Gastrocnemius medialis (tissue), 4 donors: ENCODE data around the gene PPP6C. TPM values are rescaled to one million over a fixed set of nuclear protein-coding genes. Genes with fewer than 3 reads are reported as not detected.

Source experiments
- ATAC-seq, 2 donors: fragments of 150-250 bp; one replicate each; pipeline ENCODE4 v1.9.1; 2016
- DNase-seq, 2 donors: peaks; one replicate each; pipeline ENCODE4 v3.0.0-alpha.2; 2019
- H3K27ac ChIP-seq, 4 donors: fragments of 200-600 bp; sonication (generic); 1 replicate in 1 of 4; 2 replicates in 3 of 4; pipeline ENCODE4 v1.5.1; 2016 to 2018; ENCODE audit warnings: mild to moderate bottlenecking in 2 of 4, moderate library complexity in 1 of 4
- H3K27me3 ChIP-seq, 3 donors: fragments of 200-600 bp; sonication (generic) in 2 of 3; 1 replicate in 1 of 3; 2 replicates in 2 of 3; pipeline versions ENCODE4 v1.5.1 to v1.6.0; 2016 to 2019; ENCODE audit warnings: mild to moderate bottlenecking in 1 of 3, moderate library complexity in 1 of 3
- H3K36me3 ChIP-seq, 2 donors: fragments of 200-600 bp; sonication (generic) in 1 of 2; one replicate each; pipeline ENCODE4 v1.5.1; 2017 to 2018
- H3K4me1 ChIP-seq, 2 donors: fragments of 200-600 bp; sonication (generic) in 1 of 2; one replicate each; pipeline ENCODE4 v1.5.1; 2016 to 2017; ENCODE audit warnings: mild to moderate bottlenecking in 2 of 2
- H3K4me3 ChIP-seq, 4 donors: fragments of 200-600 bp; sonication (generic) in 3 of 4; 1 replicate in 1 of 4; 2 replicates in 3 of 4; pipeline ENCODE4 v1.5.1; 2016 to 2019; ENCODE audit warnings: mild to moderate bottlenecking in 2 of 4
- H3K9me3 ChIP-seq, 3 donors: fragments of 200-600 bp; sonication (generic) in 2 of 3; 1 replicate in 1 of 3; 2 replicates in 2 of 3; pipeline ENCODE4 v1.5.1; 2016 to 2019
- POLR2A ChIP-seq, 2 donors: fragments of 450-650 bp; IDR thresholded peaks; one replicate each; pipeline ENCODE4 v1.6.1; 2017; ENCODE audit warnings: antibody characterized with exemption in 2 of 2, mild to moderate bottlenecking in 2 of 2, moderate library complexity in 2 of 2
- in situ Hi-C, 4 donors: fragments of 200-750 bp; cut with MboI; loops; one replicate each; pipeline versions ENCODE4 v1.15.0 to v1.8.0; 2017; ENCODE audit warnings: low sequenced_read_pairs in 4 of 4
- intact Hi-C: fragments of 100-400 bp; cut with DNase I; formaldehyde crosslinking; loops from one replicate; pipeline ENCODE4 v1.15.1; 2023; ENCODE audit warnings: low total_unique reads
- total RNA-seq, 4 donors: library from RNA; depleted of rRNA; stranded (reverse); fragments of >200 nt; gene quantifications; one replicate each; pipeline versions ENCODE4 v1.1.0 to v1.2.3, GENCODE V29; 2016
- TF ChIP-seq, protein P1 (sequence below), 5 experiments: fragments of 450-650 bp in 3 of 5; fragments of 200-600 bp in 2 of 5; sonication (generic) in 2 of 5; IDR thresholded peaks in 4 of 5; conservative IDR thresholded peaks in 1 of 5; 1 replicate in 4 of 5; 2 replicates in 1 of 5; pipeline ENCODE4 v1.5.1; 2016 to 2019; ENCODE audit warnings: antibody characterized with exemption in 5 of 5, mild to moderate bottlenecking in 3 of 5, moderate library complexity in 3 of 5

Gene PPP6C
- total RNA-seq, 4 donors from 2014 or later = 49.4 to 80.6 (median 73.6) TPM

DNA sequence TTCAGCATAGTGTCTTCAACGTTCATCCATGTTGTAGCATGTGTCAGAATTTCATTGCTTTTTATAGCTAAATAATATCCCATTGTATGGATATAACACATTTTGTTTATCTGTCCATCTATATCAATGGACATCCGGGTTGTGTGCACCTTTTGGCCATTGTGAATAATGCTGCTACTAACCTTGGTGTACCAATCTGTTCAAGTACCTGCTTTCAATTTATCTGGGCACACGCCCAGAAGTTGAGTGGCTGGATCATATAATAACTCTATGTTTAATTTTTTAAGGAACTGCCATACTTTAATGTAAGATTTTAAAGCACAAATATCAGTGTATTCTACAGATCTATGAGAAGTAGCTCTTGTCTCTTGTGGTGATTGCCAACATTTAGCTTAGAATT is 89.8 kb downstream of the PPP6C start:
- Histone ChIP-seq H3K9me3 (no peaks in the 10 kb centered on the region), H3K4me1 (peaks cover 41 to 54% of the 10 kb centered on the region in 2 donors), H3K27me3 (no peaks in the 10 kb centered on the region), H3K36me3 (no peaks in the 10 kb centered on the region), H3K4me3 (no peak overlapping the region), H3K27ac (peak overlapping the region in 1 of 4 donors; percentile 5)
- in situ Hi-C loops (no loop called here), intact Hi-C loops (no loop called here)
- ATAC-seq (no peak), DNase-seq (no peak)
- TF ChIP-seq, protein P1, sequence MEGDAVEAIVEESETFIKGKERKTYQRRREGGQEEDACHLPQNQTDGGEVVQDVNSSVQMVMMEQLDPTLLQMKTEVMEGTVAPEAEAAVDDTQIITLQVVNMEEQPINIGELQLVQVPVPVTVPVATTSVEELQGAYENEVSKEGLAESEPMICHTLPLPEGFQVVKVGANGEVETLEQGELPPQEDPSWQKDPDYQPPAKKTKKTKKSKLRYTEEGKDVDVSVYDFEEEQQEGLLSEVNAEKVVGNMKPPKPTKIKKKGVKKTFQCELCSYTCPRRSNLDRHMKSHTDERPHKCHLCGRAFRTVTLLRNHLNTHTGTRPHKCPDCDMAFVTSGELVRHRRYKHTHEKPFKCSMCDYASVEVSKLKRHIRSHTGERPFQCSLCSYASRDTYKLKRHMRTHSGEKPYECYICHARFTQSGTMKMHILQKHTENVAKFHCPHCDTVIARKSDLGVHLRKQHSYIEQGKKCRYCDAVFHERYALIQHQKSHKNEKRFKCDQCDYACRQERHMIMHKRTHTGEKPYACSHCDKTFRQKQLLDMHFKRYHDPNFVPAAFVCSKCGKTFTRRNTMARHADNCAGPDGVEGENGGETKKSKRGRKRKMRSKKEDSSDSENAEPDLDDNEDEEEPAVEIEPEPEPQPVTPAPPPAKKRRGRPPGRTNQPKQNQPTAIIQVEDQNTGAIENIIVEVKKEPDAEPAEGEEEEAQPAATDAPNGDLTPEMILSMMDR (IDR thresholded peaks at IDR 0.05 in 4 of 5, conservative IDR thresholded peaks at IDR 0.05 in 1 of 5) = no peak
- TF ChIP-seq POLR2A (IDR thresholded peaks at IDR 0.05) = no peak

Other genes with a start within 250 kb of the PPP6C start
- gene GOLGA1, start 248.7 kb downstream of the PPP6C start, total RNA-seq = 10 to 100 TPM; 12.2 to 20.5 (median 18.6) TPM
- gene SCAI, start 46.3 kb downstream of the PPP6C start, total RNA-seq = 1 to 10 TPM; 1.1 to 4.7 (median 3.4) TPM
- gene RABEPK, start 10.7 kb upstream of the PPP6C start, total RNA-seq = 10 to 100 TPM in 3 of 4 donors, 1 to 10 TPM in 1; 8.7 to 15.0 (median 13.4) TPM
- 10 to 100 TPM; 39.9 to 69.3 (median 46.0) TPM for gene HSPA5, start 51.5 kb upstream of the PPP6C start, total RNA-seq
- 10 to 100 TPM; 46.9 to 66.8 (median 53.6) TPM for gene GAPVD1, start 72.0 kb upstream of the PPP6C start, total RNA-seq